HG02759 (cell line): ENCODE results near the gene HBG2.
A peak's percentile ranks its signal among the peaks of the same experiment; 100 is the strongest.
"Not testable (repeated sequence)": the region's sequence is repeated elsewhere in the genome, so short reads cannot be mapped to it uniquely, and the experiment has no call there.

Experiments used
- ATAC-seq: cut with Tn5 transposase; IDR thresholded peaks from one replicate; pipeline ENCODE4 v1.9.1; 2021; ENCODE audit warnings: mild to moderate bottlenecking, moderate library complexity; ENCODE audit not compliant: unreplicated experiment

HBG2 gene

GRCh38 chr11:5254646-5255413 is at the start of gene HBG2:
Gene HBG2 (minus strand): TSS chr11:5254781. CDS start chr11:5254728, 53 bp downstream.
- not testable (repeated sequence) for ATAC-seq

GRCh38 chr11:5304046-5304445 is 49.5 kb upstream of the HBG2 start:
- no peak for ATAC-seq

DNA sequence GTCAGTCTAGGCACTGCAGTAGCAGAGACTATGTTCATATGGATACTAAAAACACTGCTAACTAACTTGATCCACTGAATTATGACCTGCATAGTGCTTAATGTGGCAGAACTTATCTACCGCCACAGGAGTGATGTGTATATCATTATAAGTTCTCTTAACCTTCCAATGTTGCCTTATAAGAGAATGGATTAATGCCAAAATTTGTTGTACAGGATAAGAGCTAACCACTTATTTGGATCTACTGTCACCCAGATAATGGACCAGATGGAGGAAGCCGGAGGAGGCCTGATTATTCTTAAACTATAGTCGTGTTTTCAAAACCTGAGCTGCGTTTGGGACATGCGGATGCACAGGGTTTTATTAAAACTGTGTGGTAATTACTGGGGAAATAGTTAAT is 49.0 kb upstream of the HBG2 start:
- no peak for ATAC-seq

DNA sequence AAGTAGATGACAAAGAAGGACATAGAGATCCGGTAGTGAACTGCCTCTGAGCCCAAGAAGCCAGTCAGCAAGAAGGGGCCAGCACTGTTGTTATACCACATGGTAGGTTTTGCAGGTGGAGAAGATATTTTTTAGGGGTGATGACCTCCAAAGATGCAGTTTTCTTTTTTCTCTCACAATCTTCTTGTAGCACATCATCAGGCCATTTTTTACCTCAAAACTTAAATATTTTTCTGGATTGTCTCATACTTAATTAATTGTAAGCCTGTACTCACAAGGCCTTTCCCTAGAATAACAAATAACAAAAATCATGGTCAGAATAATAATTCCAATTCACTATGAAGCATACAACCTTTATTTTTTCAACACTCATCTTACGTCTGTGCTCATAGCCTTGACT is 47.3 kb upstream of the HBG2 start, which contains the start of gene OR51B4:
OR51B4 (minus strand) TSS at position 101 of the 400 bp plus-strand sequence; CDS start at position 101, 0 bp downstream.
- no peak for ATAC-seq

DNA sequence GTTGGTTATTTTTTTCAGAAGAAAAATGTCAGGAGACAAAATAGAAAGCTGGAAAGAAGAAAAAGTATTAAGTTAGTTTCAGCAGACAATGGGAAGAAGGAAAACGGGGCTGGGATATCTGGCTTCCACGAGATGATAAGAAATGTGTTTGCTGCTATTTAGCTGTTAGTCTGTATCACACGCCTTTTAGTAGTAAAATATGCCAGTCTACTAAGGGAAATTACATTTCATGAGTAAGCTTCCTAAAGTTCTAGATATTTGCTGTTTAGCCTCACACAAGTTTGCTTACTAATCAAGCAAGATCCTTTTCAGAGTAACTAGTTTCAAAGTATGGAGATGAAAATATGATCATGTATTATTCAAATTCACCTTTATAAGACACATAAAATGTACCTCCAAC is 45.7 kb upstream of the HBG2 start:
- no peak for ATAC-seq

DNA sequence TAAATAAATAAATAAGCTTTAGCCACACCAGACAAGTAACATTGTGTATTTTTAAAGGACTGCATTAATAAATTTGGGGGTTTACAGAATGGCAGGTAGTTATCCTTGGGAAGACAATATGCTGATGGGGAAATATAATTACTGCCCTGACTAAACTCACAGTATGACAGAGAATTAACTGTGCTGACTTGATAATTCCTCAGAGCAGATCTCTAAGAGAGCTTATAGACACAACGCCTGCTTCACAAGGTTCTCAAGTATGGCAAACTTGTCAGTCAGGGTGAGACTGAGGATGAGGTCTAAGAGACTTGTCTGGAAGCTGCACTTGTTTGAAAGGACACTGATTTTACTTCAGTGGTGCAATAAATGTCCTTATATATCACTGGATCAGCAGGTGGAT is 43.9 kb upstream of the HBG2 start:
- ATAC-seq, result no peak

DNA sequence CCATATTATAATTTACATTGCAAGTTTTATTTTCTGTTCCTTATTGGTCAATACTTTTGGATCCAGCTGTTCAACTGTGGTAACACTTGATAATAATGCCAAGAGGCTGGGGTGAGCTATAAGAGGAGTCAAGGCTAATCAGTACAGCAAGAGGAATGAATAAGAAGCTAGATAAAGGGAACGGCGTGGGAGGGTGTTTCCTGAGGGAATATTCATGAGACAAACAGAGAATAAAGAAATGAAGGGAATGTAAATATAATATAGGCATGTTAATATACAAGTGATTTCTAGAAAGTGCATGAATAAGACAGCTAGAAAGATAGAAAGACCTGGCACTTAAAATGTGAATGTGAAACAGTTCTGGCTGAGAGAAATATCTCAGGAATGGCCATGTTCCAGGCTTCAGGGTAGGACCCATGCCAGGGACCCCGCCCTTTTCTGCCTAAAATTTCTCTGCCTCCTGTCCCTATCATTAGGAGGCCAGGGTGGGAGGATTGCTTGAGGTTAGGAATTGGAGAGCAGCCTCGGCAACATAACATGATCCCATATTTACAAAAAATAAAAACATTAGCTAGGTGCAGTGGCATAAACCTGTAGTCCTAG is 43.2 kb upstream of the HBG2 start:
- ATAC-seq, result no peak

DNA sequence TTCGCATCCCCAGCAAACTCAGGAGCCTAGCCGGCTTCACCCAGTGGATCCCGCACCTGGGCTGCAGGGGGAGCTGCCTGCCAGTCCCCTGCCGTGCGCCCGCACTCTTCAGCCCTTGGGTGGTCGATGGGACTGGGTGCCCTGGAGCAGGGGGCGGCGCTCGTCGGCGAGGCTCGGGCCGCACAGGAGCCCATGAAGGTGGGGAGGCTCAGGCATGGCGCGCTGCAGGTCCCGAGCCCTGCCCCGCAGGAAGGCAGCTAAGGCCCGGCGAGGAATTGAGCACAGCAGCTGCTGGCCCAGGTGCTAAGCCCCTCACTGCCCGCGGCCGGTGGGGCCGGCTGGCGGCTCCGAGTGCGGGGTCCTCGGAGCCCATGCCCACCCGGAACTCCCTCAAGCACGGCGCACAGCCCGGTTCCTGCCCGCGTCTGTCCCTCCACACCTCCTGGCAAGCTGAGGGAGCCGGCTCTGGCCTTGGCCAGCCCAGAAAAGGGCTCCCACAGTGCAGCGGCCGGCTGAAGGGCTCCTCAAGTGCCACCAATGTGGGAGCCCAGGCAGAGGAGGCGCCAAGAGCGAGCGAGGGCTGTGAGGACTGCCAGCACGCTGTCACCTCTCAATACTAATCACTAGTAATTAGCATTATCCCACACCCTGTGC is 39.9 kb upstream of the HBG2 start:
- ATAC-seq, result not testable (repeated sequence)

DNA sequence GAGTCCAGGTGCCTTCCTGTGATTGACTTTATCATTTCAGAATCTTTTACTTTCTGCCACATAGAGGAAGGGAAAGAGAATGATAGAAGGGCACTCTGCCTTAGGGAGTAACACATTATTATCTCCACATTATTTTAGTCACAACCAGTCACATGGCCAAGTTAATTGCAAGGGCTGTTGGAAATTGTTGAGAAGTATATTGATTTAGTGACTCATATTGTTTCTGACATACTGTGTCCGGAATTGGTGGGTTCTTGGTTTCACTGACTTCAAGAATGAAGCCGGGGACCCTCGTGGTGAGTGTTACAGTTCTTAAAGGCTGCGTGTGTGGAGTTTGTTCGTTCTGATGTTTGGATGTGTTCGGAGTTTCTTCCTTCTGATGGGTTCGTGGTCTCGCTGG is 38.4 kb upstream of the HBG2 start:
- ATAC-seq, result no peak

- ATAC-seq, result peak; percentile 94
Measured at GRCh38 chr11:5291207-5291838, 36.7 kb upstream of the HBG2 start.

DNA sequence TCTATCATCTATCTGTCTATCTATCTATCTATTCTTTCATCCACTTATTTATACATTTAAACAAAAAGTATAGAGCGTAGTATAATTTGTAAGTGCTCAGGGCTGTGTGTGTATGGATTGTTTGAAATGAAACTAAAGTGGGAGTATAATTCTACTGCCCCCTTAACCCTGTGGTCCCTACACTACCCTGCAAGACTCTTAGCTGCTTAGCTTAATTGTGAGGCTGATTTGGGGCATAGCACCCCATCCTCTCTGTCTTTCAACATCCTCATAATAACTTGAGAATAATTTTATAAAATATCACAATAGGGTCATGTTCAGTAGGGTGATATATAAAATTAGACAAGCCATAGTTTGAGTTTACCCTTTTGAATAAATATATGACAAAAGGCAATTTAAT is 35.5 kb upstream of the HBG2 start:
- no peak for ATAC-seq

DNA sequence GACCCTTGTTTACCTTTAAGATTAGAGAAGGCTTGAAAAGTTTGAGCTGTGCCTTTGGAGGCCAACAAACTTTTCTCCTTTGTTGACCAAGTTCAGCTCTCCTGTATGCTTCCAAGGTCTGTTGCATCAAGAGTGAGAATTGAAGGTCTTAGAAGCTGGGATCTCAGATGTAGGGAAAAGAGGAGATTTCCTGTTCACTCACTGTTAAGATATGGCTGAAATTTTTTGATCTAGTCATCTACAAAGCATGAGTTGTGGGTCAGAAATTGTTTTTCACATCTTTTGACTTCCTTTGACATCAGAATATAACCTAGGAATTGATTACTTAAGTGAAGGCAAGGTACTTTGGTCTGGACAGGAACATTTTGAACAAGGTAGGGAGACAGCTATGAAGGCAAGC is 35.1 kb upstream of the HBG2 start:
- ATAC-seq, result no peak

DNA sequence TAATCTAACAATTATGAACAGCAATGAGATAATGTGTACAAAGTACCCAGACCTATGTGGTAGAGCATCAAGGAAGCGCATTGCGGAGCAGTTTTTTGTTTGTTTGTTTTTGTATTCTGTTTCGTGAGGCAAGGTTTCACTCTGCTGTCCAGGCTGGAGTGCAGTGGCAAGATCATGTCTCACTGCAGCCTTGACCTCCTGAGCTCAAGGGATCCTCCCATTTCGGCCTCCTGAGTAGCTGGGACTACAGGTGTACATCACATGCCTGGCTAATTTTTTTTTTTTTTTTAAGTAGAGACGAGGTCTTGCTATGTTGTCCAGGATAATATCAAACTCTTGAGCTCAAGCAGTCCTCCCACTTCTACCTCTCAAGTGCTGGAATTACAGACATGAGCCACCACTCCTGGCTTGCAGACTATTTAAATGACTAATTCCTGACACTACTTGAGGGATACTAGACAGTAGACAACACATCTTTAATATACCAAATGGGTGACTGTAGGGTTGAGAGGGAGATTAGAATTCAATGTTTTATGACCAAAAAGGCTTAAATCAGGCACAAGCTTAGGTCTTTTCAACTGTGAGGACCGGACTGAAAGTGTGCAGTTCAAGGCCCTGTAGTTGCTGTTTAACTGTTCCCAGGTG is 34.4 kb upstream of the HBG2 start:
- no peak for ATAC-seq

- ATAC-seq, result no peak
Measured at GRCh38 chr11:5288108-5288905, 33.7 kb upstream of the HBG2 start.

DNA sequence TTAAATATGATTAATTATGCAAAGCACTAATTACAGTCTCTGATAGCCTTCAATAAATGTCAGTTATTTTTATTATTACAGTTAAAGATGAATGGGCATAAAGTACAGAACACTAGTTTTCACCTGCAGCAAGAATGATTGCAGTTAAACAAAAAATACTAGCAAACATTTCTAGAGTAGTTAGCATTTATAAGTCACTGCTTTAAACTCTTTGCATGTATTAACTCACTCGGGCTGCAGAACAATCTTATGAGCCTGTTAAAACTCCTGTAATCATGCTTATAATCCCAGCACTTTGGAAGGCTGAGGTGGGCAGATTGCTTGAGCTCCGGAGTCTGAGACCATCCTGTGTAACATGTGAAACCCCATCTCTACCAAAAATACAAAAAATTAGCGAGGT is 32.3 kb upstream of the HBG2 start:
- no peak for ATAC-seq

- no peak for ATAC-seq
Measured at GRCh38 chr11:5286351-5286750, 31.8 kb upstream of the HBG2 start.

DNA sequence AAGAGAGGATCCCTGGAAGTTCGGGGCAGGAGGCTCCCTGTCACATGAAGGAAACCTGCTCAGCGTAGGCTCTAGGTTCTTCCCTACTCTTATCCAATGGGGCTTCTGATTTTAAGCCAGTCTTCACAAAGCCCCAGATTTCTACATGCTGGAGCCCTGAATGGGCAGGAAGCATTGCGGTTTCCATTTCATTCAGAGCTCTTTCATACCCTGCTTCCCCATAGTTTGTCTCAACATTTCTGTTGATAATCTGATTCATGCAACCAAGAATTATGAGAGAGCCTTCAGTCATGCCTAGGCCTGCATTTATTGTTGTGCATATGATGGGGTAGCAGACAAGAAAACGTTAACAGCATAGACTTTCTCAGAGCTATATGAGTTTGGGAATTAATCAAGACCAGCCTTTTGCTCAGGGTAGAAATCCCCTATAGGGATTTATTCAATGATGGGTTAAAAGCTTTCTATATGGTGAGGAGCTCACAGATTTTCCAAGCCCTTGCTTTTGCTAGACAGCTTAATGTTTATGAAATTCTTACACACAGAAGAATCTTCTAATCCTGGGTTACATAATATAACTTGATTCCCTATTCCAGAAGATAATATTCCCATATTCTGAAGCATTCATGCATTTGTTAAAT is 31.2 kb upstream of the HBG2 start:
- ATAC-seq, result no peak

DNA sequence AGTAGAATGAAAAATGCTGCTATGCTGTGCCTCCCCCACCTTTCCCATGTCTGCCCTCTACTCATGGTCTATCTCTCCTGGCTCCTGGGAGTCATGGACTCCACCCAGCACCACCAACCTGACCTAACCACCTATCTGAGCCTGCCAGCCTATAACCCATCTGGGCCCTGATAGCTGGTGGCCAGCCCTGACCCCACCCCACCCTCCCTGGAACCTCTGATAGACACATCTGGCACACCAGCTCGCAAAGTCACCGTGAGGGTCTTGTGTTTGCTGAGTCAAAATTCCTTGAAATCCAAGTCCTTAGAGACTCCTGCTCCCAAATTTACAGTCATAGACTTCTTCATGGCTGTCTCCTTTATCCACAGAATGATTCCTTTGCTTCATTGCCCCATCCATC is 30.1 kb upstream of the HBG2 start:
- no peak for ATAC-seq

- ATAC-seq, result no peak
Measured at GRCh38 chr11:5283882-5284281, 29.3 kb upstream of the HBG2 start.

DNA sequence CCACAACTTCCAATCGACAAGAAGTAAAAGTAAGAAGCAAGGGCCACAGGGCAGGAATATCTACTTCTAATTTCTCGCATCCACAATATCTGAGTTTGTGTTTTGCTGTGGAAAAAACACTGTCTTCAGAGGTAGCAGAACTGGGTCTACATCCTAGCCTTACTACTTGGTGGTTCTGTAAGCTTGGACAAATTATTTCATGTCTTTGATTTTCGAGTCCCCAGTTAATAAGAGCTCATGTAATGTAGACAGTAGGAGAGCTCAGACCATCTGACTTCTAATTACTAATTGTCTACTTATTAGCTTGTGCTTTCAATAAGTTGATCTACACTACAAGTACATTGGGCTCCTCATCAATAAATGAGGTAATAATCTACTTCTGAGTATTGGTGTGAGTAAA is 28.5 kb upstream of the HBG2 start:
- ATAC-seq, result no peak
